Inferior parietal cortex (tissue), 1 donor: ENCODE measurements around the gene PTCH2.
A peak's percentile ranks its signal among the peaks of the same experiment; 100 is the strongest.

Experiments
- DNase-seq: peaks from one replicate; pipeline ENCODE4 v3.0.0-alpha.2; 2016; ENCODE audit errors: extremely low spot score

PTCH2 gene, protein sequence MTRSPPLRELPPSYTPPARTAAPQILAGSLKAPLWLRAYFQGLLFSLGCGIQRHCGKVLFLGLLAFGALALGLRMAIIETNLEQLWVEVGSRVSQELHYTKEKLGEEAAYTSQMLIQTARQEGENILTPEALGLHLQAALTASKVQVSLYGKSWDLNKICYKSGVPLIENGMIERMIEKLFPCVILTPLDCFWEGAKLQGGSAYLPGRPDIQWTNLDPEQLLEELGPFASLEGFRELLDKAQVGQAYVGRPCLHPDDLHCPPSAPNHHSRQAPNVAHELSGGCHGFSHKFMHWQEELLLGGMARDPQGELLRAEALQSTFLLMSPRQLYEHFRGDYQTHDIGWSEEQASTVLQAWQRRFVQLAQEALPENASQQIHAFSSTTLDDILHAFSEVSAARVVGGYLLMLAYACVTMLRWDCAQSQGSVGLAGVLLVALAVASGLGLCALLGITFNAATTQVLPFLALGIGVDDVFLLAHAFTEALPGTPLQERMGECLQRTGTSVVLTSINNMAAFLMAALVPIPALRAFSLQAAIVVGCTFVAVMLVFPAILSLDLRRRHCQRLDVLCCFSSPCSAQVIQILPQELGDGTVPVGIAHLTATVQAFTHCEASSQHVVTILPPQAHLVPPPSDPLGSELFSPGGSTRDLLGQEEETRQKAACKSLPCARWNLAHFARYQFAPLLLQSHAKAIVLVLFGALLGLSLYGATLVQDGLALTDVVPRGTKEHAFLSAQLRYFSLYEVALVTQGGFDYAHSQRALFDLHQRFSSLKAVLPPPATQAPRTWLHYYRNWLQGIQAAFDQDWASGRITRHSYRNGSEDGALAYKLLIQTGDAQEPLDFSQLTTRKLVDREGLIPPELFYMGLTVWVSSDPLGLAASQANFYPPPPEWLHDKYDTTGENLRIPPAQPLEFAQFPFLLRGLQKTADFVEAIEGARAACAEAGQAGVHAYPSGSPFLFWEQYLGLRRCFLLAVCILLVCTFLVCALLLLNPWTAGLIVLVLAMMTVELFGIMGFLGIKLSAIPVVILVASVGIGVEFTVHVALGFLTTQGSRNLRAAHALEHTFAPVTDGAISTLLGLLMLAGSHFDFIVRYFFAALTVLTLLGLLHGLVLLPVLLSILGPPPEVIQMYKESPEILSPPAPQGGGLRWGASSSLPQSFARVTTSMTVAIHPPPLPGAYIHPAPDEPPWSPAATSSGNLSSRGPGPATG

DNA sequence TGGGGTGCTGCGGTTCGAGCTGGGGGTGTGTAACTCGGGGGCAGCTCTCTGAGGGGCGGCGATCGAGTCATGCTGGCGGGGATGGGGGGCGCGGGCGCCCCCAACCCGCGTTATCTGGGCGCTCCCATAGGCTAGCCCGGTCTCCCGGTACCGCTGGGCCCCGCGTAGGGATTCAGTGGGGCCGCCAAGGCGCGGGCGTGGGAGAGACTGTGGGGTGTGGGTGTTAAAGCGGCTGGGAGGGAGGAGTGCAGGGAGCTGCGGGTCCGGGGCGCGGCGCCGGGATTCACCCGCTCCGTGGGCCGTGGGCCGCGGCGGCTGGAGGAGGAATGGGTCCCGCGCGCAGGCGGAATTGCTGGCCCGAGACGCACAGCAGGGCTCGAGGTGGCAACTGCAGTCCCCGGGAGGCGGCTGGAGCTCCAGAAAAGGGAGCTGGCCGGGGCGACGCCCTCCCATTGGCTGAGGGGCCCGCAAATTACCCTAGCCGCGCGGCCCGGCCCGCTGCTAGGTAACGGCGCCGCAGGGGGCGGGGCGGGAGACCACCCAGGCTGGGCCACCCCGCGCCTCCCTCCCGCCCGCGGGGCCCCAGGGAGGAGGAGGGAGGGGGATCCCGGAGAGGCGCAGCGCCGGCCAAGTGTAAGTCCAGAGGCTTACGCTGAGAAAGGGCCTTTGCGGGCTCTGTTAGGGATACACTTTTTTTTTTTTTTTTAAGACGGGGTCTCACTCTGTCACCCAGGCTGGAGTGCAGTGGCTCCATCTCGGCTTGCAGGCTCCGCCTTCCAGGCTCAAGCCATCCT is at the start of gene PTCH2:
Gene PTCH2, minus strand, starts transcription at position 392 of the 794 bp plus-strand sequence. Its CDS starts 321 bp downstream, at position 71.
- DNase-seq = no peak

DNA sequence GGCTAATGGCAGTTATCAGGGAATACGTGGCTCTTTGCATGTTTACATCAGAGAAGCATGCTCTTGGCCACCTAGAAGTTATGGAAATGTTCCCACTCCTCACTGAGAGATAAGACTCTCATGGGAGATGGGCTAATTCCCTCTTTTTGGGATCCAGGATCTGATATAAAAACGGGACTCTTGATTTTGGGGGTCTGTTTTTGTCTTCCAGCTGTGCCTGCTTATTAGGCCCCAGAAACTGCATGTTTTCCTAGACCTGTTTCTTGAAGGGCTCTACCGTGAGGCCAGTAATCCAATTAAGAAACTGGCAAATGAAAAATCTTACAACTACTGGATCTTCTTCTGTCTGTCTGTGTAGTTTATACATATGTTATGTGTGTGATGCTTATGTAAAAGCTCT is 47.0 kb upstream of the PTCH2 start:
- no peak for DNase-seq

DNA sequence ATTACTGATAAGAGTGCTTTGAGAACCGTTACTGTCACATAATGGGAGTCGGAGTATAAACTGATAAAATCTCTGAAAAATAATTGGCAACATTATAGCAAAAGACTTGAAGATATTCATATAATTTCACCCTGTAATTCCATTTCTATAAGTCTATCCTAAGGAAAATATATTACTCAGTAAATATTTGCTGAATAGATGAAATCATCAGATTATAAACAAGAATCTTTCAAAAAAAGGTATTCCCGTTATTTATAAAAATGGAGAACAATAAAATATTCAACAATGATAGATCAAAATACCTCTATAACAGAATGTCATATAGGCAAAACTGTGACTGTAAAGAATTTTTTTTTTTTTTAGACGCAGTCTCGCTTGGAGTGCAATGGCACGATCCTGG is 42.4 kb upstream of the PTCH2 start:
- DNase-seq = no peak

DNA sequence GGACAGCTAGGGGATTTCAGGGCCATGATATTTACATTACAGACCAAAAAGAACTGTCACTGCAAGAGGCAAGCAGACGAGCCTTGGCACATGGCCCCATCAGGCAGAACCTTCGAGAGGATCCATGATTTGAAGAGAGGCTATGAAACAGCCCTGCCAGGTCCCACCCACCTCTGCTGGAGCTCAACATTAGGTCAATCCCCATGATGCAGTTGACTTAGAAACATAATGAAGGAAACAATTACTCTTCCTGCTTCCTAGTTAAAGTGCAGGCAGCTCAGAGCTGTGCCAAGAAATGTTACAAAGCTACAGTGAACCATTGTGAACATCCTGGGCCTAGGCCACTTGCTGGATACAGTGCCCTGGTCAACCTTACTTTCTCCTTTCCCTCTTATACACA is 41.7 kb upstream of the PTCH2 start:
- no peak for DNase-seq

DNA sequence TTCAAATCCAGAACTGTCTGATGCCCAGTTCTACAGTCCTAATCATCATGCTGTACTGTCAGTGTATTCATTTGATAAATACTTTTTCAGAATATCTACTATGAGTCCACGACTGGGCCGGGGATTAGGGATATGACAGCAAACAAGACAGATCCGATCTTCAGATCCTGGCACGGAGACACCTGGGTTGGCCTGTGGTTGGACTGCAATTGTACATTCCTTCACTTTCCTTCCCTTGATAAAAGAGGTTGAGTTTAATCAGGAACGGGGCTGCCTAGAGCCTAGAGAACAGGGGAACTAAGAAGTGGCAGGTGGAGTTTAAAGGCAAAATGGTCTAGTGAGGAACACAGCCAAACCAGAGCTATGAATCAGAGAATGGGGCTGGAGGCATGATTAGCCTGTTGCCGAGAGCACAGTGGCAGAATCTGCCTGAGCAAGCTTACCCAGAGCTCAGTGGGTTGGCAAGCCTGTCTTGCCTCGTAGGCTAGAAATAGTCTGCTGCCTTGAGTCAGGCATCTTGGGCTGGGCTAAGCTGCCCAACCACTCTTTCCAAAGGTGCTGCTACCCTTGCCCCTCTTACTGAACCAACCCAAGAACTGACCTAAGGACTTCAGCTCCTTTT is 38.1 kb upstream of the PTCH2 start:
- DNase-seq = no peak

DNA sequence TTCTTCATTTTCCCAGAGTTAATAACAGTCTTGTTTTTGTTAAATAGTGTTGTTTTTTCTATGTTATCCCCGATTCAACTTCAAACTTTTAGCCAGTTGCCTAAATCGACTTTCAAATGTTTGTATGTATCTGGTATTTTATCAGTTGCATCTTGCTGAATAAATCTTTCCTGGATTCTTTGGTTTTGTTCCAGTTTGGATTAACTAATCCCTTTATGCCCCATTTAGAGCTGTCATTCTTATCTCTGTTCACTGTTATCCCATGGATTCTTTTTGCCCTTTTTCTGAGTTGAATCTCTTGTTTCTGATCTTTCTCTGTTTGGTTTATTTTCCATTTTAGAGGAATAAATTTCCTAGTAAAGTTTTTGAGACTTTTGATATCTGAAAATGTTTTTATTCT is 31.1 kb upstream of the PTCH2 start:
- no peak for DNase-seq

DNA sequence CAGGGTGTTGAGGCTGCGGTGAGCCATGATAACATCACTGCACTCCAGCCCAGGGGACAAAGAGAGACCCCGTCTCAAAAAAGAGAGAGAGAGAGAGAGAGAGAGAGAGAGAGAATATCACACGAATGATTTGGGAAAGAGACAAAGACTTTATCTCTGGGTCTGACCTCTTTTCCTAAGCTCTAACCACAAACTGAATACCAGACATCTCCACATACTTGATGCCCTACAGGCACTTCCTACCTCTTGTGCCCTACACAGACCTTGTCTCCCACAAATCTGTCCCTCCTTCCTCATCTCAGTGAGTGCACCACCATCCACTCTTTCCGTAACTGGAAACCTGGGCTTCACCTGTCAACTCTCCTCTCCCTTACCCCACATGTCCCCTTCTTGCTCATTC is 27.0 kb upstream of the PTCH2 start:
- no peak for DNase-seq

DNA sequence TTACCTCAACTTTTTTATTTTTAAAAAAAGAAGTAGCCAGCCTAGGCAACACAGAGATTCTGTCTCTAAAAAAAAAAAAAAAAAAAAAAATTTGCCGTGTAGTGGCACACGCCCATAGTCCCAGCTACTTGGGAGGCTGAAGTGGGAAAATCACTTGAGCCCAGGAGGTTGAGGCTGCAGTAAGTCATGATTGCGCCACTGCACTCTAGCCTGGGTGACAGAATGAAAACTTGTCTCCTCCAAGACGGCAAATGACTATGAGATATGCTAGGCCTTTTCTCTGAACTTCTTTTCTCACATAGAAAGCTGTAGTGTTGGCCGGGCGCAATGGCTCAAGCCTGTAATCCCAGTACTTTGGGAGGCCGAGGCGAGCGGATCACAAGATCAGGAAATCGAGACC is 24.7 kb upstream of the PTCH2 start:
- no peak for DNase-seq

DNA sequence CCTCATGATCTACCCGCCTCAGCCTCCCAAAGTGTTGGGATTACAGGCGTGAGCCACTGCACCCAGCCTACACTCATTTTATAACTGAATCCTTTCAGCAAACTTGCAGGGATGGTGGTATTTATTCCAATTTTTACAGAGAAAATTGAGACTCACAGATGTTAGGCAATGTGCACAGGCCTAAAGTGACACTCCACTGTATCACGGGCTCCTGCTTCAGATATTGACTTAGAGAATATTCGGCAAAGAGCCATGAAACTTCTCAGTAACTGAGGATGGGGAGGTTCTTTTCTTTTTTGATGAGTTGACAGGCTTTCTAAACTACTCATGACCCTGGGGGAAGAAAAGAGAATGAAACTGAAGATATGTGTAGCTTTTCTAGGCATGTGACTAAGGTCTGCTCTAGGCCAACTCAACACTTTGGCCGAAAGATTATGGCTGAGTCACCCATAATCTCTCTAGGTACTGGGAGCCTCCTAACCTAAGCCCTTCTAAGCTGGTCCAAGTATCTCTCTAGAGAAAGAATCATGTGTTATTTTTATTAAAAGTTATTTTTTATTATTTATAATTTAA is 19.9 kb upstream of the PTCH2 start:
- no peak for DNase-seq

DNA sequence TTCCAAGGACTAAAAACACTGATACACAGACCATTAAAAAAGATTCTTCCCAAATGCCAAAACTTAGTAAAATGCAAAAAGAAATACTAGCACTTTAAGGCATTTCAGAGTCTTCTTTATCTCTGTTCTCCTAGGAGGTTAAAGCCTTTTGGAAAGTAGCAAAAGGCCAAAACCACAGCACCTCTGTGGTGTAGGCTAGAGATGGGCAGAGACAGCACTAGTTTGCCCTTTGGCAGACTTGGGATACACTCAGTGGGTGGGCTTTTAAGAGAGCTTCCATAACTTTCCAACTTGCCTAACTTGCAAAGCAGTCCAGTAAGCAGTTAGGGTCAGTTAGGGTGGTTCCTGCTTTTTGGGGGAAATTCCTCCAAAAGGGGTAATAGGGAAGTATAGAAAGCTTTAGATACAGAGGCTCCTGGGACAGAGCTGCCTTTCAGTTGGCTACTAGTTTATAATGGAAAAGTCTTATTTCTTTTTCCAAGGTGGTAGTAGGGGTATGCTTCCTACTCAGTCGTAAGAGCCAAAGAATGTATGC is 17.9 kb upstream of the PTCH2 start:
- no peak for DNase-seq

DNA sequence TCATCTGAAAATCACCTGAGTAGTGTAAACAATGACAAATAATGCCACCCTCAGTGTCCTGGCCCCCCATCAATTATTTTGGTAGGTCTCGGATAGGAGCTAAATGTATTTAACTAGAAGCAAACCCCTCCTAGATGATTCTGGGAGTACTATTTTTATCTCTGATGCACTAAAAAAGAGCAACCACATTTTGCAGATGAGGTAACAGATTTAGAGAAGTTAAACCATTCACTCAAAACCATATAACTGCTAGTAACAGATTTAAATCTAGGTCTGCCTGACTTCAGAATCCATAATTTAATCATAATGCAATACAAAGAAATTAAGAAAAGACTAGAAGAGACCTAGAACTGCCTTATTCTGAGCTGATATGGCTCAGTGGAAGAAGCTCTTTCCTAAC is 17.3 kb upstream of the PTCH2 start:
- no peak for DNase-seq

DNA sequence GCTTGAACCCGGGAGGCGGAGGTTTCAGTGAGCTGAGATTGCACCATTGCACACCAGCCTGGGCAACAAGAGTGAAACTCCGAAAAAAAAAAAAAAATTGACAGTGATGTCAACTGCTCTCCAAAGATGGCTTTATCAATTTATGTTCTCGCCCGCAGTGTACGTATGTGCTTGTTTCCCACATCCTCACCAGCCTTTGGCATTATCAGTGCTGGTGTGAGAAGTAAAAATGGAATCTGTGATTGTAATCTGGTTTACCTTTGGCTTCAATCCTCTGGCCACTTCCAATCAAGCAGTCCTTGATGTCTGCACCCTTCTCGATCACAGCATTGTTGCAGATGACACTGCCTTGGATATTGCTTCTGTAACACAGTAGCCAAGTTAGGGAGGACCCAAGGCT is 14.4 kb upstream of the PTCH2 start:
- DNase-seq = no peak

DNA sequence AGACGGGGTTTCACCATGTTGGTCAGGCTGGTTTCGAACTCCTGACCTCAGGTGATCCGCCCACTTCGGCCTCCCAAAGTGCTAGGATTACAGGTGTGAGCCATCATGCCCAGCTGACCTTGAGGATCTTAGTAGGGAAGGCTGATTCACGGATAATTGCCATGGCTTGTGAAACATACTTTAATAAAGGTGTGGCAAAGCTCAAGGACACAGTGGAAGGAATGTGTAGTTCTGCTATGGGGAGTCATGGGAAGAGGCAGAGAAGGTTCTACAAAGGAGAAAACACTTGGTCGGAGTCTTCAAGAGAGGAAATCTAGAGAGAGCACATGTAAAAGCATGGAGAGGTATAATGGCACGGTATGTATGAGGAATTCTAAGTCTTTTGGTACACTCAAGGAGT is 12.7 kb upstream of the PTCH2 start:
- no peak for DNase-seq

DNA sequence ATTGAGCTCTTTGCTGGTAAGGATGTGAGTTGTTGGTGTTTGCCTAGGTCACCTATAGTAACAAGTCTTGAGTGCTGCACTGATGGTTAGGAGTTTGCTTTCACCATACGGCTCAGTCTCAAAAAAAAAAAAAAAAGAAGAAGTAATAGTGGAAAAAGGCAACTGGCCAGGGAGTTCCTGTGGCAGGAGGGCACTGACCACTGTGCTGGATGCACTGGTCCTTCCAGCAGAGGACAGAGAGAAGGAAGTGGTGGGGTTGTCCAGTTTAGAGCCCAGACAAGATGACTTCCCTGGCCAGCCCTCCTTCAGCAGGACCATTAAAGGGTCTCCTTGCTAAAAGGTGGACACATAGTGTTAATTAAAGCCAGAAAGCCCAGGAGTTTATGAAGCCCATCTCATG is 11.9 kb upstream of the PTCH2 start:
- no peak for DNase-seq

DNA sequence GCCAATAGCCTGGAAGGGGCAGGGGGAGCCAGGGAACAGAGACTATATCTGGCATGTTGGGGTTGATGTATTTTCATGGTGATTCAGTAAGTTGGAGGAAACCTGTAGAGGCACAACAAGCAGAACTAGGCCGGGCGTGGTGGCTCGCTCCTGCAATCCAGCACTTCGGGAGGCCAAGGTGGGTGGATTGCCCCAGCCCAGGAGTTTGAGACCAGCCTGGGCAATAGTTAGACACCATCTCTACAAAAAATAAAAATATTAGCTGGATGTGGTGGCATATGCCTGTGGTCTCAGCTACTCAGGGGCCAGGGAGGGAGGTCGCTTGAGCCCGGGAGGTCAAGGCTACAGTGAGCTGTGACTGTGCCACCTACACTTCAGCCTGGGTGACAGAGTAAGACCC is 10.1 kb upstream of the PTCH2 start:
- DNase-seq = no peak

DNA sequence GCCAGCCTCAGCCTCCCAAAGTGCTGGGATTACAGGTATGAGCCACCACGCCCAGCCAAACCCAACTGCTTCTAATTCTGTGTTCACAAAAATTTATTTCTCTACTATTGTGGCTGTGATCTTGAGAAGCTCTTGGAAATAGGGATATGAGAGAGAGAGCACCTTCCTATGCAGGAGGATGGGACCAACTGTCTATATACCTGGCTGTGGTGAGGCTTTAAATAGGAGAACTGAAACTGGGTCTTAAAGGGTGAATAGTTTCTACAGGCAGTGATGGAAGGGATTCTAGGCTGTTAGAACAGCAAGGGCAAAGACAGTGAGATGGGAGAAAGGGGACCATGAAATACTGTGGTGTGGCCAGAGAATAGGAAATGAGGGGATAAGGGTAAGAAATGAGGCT is 8.3 kb upstream of the PTCH2 start:
- DNase-seq = no peak

DNA sequence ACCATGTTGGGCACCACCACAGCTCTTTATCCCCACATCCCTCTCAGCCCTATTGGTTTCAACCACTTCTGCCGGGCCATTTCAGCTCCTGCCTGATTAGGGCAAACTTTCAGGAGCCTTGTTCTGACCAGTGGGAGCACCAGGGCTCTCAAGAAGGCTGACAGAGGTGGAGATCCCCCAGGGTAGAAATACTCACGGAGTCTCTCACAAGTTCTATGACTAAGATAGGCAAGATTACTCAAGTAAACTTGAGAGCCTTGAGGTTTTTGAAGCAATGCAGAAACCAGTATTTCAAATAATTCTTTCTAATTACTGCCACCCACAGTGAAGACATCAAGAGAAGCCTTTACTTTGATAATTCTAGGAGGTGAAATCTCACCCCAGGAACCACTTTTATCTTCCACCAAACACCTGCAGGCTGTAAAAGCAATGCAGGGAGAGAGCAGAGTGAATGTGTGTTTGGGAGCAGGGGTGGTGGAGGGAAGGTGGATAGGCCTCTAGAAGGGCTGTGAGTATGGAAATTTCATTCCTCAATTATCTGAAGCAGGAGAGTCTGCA is 6.6 kb upstream of the PTCH2 start:
- DNase-seq = no peak

DNA sequence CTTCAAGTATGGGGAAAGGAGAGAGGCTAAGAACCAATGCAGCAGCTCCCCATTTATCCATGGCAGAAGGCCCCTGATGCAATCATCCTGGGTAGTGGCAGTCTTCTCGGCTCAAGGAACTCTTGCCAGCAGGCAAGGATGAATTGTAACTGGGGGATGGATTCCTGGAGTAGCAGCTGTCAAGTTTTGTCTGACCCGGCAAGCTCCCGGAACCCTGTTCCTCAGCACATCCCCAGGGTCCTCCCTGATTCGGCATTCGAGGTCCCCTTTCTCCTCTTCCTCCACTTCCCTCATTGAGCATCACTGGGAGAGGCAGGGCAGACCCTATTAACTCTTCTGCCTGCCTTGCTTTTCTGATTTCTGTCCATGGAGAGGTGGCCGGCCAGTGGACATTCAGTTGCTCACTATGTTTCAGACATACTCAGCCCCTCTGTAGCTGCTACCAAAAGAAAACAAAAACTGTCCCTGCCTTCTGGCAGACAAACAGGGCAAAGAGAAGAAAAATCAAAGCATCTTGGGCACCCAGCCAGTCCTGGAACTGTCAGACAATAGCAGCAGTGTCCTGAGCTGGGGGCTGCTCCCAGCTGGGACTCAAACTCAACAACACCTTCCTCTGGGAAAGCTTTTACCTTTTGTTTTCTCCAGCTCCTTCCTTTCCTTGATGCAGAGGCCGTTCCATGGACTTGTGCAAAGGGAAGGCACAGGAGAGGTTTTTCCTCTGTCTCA is 5.6 kb upstream of the PTCH2 start:
- DNase-seq = peak; percentile 31

DNA sequence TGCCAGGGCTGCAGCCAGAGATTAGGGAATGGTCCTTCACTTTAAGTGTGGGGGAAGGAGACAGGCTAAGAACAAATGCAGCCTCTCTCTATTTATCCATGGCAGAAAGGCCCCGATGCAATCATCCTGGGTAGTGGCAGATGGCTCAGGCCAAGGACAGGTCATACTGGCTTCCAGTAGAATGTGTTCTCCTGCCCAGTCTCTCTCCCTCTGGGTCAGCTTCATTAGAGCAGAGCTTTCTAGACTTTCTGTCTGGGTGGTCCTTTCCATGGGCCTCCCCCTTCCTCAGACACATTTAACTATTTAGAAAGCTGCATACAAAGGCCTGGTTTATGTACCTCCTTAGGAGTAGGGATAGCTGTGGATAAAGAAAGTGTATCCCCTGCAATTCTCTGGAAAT is 4.8 kb upstream of the PTCH2 start:
- no peak for DNase-seq
